ENCODE data around the gene ATP5IF1. TPM values are rescaled to one million over a fixed set of nuclear protein-coding genes. Genes with fewer than 3 reads are reported as not detected.

The ATP5IF1 gene
- polyA plus RNA-seq, 1 of the 3 experiments (the other 2 are of a cell fraction): 594 TPM

DNA sequence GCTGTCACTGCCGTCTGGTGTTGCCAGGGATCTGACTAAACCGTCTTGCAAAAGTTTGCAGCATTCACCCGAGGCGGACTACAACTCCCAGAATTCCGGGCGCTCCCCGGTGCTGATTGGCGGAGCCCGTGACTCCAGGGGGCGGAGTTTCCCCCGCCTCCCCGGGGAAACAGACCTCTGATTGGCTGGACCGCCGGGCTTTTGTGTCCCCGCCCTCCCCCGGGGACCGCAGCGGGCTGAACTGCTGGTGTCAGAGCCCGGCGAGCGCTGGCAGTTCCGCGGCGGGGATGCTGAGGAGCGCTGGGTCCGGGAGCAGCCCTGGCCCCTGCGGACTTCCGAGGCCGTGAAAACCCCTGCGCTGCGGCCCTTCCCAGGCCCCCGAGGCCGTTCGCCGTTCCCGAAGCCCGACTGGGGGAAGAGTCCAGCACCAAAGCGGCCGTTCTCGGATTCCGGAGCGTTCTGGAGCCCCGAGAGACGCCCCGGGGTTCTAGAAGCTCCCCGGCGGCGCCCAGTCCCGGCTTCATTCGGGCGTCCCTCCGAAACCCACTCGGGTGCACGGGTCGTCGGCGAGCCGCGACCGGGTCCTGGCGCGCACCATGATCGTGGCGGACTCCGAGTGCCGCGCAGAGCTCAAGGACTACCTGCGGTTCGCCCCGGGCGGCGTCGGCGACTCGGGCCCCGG lies 23.5 kb downstream of the ATP5IF1 start, which contains the start of gene SESN2 (continued):
- TF ChIP-seq IRF3 (IDR thresholded peaks at IDR 0.05; ENCODE audit: low read depth, low read length): no peak

GRCh38 chr1:28259934-28260802 lies 24.2 kb downstream of the ATP5IF1 start:
- under 1% methylated on average over 41 of the region's 66 CpGs for WGBS (ENCODE audit: low lambda C conversion rate)
- H4K20me1 ChIP-seq (ENCODE audit: insufficient read depth): peaks cover 47% of the 10 kb centered on the region
- H3F3A ChIP-seq (replicated peaks; ENCODE audit: insufficient read depth): no peaks in the 10 kb centered on the region
- TF ChIP-seq NFIC (IDR thresholded peaks at IDR 0.05; ENCODE audit: borderline replicate concordance): peak; percentile 30
- TF ChIP-seq TEAD4 (IDR thresholded peaks at IDR 0.05; ENCODE audit: borderline replicate concordance, insufficient read depth): no peak
- peaks cover 57% of the 10 kb centered on the region for H3K79me2 ChIP-seq (ENCODE audit: insufficient read depth)
- no peaks in the 10 kb centered on the region for H3K36me3 ChIP-seq (replicated peaks in 1 of 2; ENCODE audit: control insufficient read depth in 1 of 2, insufficient read depth in 2 of 2, low read length in 1 of 2)
- no peaks in the 10 kb centered on the region for H3K9me2 ChIP-seq
- H3K27me3 ChIP-seq (ENCODE audit: insufficient read depth): no peaks in the 10 kb centered on the region
- no peaks in the 10 kb centered on the region for H3K9me3 ChIP-seq
- H3K4me2 ChIP-seq: peak overlapping the region; percentile 85
- H3K4me3 ChIP-seq (ENCODE audit: low read depth in 2 of 2, low read length in 1 of 2): peak overlapping the region; percentile 78 to 96
- H3K4me1 ChIP-seq (ENCODE audit: control insufficient read depth in 1 of 2, insufficient read depth in 2 of 2, low read depth in 1 of 2, low read length in 1 of 2): peaks cover 12 to 14% of the 10 kb centered on the region in 2 experiments; a peak in 1 of 4 replicates
- CTCF ChIA-PET: interaction anchor here (0.6 to 3.0 kb wide), 7 partner anchors 9 to 100 kb away, joined by 3 to 29 read pairs (median 4); partner anchors contain the start of gene ATP5IF1
- peak overlapping the region; percentile 89; the same call in 1 of the 2 replicates for H2AFZ ChIP-seq (ENCODE audit: low read depth)
- H3K9ac ChIP-seq: peak overlapping the region; percentile 94
- peak overlapping the region; percentile 82 to 83 for H3K27ac ChIP-seq (ENCODE audit: low read depth in 2 of 2, low read length in 1 of 2)
- DNase-seq: peak; percentile 81
- POLR2A ChIA-PET: interaction anchor here (0.6 to 2.2 kb wide), 8 partner anchors 11 to 322 kb away, joined by 3 to 12 read pairs (median 4); partner anchors contain the start of genes ATP5IF1 and MED18

- no peaks in the 10 kb centered on the region for H3K36me3 ChIP-seq (replicated peaks in 1 of 2; ENCODE audit: control insufficient read depth in 1 of 2, insufficient read depth in 2 of 2, low read length in 1 of 2)
- H3K4me3 ChIP-seq (ENCODE audit: low read depth in 2 of 2, low read length in 1 of 2): peak overlapping the region; percentile 78 to 96
- ChIA-PET CTCF (interaction anchor here (0.6 to 3.0 kb wide), 9 partner anchors 11 to 342 kb away, joined by 3 to 29 read pairs (median 3); partner anchors contain the start of gene ATP5IF1), POLR2A (interaction anchor here (2.1 to 2.2 kb wide), 2 partner anchors 68 to 321 kb away, joined by 11 to 12 read pairs; partner anchors contain the start of gene MED18)
- no peaks in the 10 kb centered on the region for H3K27me3 ChIP-seq (ENCODE audit: insufficient read depth)
- no peak for DNase-seq
- no peaks in the 10 kb centered on the region for H3K9me3 ChIP-seq
- WGBS (ENCODE audit: low lambda C conversion rate): 62% methylated on average over 7 of the region's 7 CpGs
- H3F3A ChIP-seq (replicated peaks; ENCODE audit: insufficient read depth): no peaks in the 10 kb centered on the region
- H3K9ac ChIP-seq: peak overlapping the region; percentile 94; the same call in 1 of the 2 replicates
- H3K4me1 ChIP-seq (ENCODE audit: control insufficient read depth in 1 of 2, insufficient read depth in 2 of 2, low read depth in 1 of 2, low read length in 1 of 2): peaks cover 12 to 14% of the 10 kb centered on the region in 2 experiments; a peak in 1 of 4 replicates
- H4K20me1 ChIP-seq (ENCODE audit: insufficient read depth): peaks cover 53% of the 10 kb centered on the region
- H2AFZ ChIP-seq (ENCODE audit: low read depth): no peak overlapping the region
- 0 out of 4 replicates have a peak overlapping the region, but pooled peaks of 1 of the 2 experiments have one; percentile 83 for H3K27ac ChIP-seq (ENCODE audit: low read depth in 2 of 2, low read length in 1 of 2)
- no peaks in the 10 kb centered on the region for H3K9me2 ChIP-seq
- peak overlapping the region; percentile 85 for H3K4me2 ChIP-seq
- H3K79me2 ChIP-seq (ENCODE audit: insufficient read depth): peaks cover 63% of the 10 kb centered on the region
- TF ChIP-seq ZBTB33 (IDR thresholded peaks at IDR 0.05; ENCODE audit: borderline replicate concordance, low read depth): no peak
- no peak for TF ChIP-seq EP300 (IDR thresholded peaks at IDR 0.05; ENCODE audit: borderline replicate concordance in 1 of 2, low read depth in 1 of 2, low read length in 1 of 2)
- no peak for TF ChIP-seq CHD2 (IDR thresholded peaks at IDR 0.05; ENCODE audit: low read length, partially characterized antibody)
- TF ChIP-seq FOXM1 (IDR thresholded peaks at IDR 0.05; ENCODE audit: low read depth): no peak
- TF ChIP-seq EZH2phosphoT487 (IDR thresholded peaks at IDR 0.05; ENCODE audit: borderline replicate concordance, low read depth): no peak
- TF ChIP-seq FOXJ3 (CRISPR knock-in tag; IDR thresholded peaks at IDR 0.05): no peak
- TF ChIP-seq RAD21 (IDR thresholded peaks at IDR 0.05; ENCODE audit: low read length): no peak
Observed at GRCh38 chr1:28260803-28261174, 24.9 kb downstream of the ATP5IF1 start.

Measured in SK-N-SH (cell line).